Measurements from ENCODE around the gene CST11.

GRCh38 chr20:23435626-23436539 lies 16.8 kb downstream of the CST11 start:
- TF ChIP-seq, protein P1, sequence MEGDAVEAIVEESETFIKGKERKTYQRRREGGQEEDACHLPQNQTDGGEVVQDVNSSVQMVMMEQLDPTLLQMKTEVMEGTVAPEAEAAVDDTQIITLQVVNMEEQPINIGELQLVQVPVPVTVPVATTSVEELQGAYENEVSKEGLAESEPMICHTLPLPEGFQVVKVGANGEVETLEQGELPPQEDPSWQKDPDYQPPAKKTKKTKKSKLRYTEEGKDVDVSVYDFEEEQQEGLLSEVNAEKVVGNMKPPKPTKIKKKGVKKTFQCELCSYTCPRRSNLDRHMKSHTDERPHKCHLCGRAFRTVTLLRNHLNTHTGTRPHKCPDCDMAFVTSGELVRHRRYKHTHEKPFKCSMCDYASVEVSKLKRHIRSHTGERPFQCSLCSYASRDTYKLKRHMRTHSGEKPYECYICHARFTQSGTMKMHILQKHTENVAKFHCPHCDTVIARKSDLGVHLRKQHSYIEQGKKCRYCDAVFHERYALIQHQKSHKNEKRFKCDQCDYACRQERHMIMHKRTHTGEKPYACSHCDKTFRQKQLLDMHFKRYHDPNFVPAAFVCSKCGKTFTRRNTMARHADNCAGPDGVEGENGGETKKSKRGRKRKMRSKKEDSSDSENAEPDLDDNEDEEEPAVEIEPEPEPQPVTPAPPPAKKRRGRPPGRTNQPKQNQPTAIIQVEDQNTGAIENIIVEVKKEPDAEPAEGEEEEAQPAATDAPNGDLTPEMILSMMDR (IDR thresholded peaks at IDR 0.05; ENCODE audit: low read length), result no peak
- TF ChIP-seq EZH2 (optimal IDR thresholded peaks at IDR 0.05; ENCODE audit: low read depth, low read length) (no peak), EZH2phosphoT487 (IDR thresholded peaks at IDR 0.05; ENCODE audit: low read length) (no peak)
